ENCODE results near the gene PGPEP1. TPM values are rescaled to one million over a fixed set of nuclear protein-coding genes. Genes with fewer than 3 reads are reported as not detected.

PGPEP1 gene
- total and polyA plus RNA-seq, 10 of the 15 experiments (the other 5 are each of a cell fraction or from before 2014, with no cell fraction given), result 13.8 to 39.4 (median 17.0) TPM

DNA sequence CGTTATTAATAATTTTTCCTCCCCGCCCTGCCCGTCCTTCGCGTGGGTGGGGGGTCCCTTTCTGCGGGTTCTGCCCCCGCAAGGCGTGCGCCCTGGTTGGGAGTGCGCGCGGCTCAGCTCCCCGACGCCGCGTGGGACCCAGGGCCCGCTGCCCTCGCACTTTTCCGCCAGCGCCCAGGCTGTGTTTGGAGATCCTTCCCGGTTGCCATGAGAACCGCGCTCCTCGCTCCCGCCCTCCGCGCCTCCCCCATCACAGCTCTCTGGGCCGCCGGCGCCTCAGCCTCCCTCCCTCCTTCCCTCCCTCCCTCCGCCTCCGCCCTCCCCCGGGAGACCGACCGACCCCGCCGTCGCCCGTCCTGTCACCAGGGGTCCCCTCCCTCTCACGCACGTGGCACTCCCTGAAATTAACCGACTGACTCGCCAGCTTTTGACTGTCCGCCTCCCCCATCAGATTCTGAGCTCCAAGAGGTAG lies 76.4 kb downstream of the PGPEP1 start (continued):
- TF ChIP-seq CREB1 (IDR thresholded peaks at IDR 0.05; ENCODE audit: low read depth) (0 out of 2 replicates have a peak, but pooled peaks have one; percentile 15), PAX8 (IDR thresholded peaks at IDR 0.05) (no peak), RUNX3 (IDR thresholded peaks at IDR 0.05; ENCODE audit: low read length) (no peak), ASH2L (IDR thresholded peaks at IDR 0.05; ENCODE audit: borderline replicate concordance, low read depth) (no peak), CBX3 (IDR thresholded peaks at IDR 0.05; ENCODE audit: borderline replicate concordance, low read depth) (no peak), RB1 (IDR thresholded peaks at IDR 0.05; ENCODE audit: borderline replicate concordance) (no peak), CHD2 (IDR thresholded peaks at IDR 0.05; ENCODE audit: borderline replicate concordance, low read depth, low read length) (peak; percentile 58), MXI1 (IDR thresholded peaks at IDR 0.05; ENCODE audit: low read depth, low read length) (peak; percentile 82), WRNIP1 (IDR thresholded peaks at IDR 0.05; ENCODE audit: borderline replicate concordance, low read depth, low read length) (no peak), SMC3 (IDR thresholded peaks at IDR 0.05; ENCODE audit: borderline replicate concordance, low read length) (no peak), MEF2B (IDR thresholded peaks at IDR 0.05; ENCODE audit: partially characterized antibody, poor library complexity, severe bottlenecking) (peak; percentile 55), POU2F2 (IDR thresholded peaks at IDR 0.05; ENCODE audit: borderline replicate concordance, low read depth, low read length) (no peak), TBL1XR1 (IDR thresholded peaks at IDR 0.05; ENCODE audit: low read depth, low read length) (no peak), RFX5 (IDR thresholded peaks at IDR 0.05; ENCODE audit: low read depth, low read length) (no peak), FOS (IDR thresholded peaks at IDR 0.05; ENCODE audit: borderline replicate concordance, extremely low read depth, insufficient read length) (no peak), RAD51 (IDR thresholded peaks at IDR 0.05) (no peak), MYB (IDR thresholded peaks at IDR 0.05; ENCODE audit: borderline replicate concordance, low read depth, low read length) (no peak)
- TF ChIP-seq, protein P1, sequence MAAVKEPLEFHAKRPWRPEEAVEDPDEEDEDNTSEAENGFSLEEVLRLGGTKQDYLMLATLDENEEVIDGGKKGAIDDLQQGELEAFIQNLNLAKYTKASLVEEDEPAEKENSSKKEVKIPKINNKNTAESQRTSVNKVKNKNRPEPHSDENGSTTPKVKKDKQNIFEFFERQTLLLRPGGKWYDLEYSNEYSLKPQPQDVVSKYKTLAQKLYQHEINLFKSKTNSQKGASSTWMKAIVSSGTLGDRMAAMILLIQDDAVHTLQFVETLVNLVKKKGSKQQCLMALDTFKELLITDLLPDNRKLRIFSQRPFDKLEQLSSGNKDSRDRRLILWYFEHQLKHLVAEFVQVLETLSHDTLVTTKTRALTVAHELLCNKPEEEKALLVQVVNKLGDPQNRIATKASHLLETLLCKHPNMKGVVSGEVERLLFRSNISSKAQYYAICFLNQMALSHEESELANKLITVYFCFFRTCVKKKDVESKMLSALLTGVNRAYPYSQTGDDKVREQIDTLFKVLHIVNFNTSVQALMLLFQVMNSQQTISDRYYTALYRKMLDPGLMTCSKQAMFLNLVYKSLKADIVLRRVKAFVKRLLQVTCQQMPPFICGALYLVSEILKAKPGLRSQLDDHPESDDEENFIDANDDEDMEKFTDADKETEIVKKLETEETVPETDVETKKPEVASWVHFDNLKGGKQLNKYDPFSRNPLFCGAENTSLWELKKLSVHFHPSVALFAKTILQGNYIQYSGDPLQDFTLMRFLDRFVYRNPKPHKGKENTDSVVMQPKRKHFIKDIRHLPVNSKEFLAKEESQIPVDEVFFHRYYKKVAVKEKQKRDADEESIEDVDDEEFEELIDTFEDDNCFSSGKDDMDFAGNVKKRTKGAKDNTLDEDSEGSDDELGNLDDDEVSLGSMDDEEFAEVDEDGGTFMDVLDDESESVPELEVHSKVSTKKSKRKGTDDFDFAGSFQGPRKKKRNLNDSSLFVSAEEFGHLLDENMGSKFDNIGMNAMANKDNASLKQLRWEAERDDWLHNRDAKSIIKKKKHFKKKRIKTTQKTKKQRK (IDR thresholded peaks at IDR 0.05; ENCODE audit: low read depth, low read length), result no peak
- TF ChIP-seq, protein P2, sequence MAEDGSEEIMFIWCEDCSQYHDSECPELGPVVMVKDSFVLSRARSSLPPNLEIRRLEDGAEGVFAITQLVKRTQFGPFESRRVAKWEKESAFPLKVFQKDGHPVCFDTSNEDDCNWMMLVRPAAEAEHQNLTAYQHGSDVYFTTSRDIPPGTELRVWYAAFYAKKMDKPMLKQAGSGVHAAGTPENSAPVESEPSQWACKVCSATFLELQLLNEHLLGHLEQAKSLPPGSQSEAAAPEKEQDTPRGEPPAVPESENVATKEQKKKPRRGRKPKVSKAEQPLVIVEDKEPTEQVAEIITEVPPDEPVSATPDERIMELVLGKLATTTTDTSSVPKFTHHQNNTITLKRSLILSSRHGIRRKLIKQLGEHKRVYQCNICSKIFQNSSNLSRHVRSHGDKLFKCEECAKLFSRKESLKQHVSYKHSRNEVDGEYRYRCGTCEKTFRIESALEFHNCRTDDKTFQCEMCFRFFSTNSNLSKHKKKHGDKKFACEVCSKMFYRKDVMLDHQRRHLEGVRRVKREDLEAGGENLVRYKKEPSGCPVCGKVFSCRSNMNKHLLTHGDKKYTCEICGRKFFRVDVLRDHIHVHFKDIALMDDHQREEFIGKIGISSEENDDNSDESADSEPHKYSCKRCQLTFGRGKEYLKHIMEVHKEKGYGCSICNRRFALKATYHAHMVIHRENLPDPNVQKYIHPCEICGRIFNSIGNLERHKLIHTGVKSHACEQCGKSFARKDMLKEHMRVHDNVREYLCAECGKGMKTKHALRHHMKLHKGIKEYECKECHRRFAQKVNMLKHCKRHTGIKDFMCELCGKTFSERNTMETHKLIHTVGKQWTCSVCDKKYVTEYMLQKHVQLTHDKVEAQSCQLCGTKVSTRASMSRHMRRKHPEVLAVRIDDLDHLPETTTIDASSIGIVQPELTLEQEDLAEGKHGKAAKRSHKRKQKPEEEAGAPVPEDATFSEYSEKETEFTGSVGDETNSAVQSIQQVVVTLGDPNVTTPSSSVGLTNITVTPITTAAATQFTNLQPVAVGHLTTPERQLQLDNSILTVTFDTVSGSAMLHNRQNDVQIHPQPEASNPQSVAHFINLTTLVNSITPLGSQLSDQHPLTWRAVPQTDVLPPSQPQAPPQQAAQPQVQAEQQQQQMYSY (CRISPR knock-in tag; IDR thresholded peaks at IDR 0.05), result no peak
- TF ChIP-seq, protein P3, sequence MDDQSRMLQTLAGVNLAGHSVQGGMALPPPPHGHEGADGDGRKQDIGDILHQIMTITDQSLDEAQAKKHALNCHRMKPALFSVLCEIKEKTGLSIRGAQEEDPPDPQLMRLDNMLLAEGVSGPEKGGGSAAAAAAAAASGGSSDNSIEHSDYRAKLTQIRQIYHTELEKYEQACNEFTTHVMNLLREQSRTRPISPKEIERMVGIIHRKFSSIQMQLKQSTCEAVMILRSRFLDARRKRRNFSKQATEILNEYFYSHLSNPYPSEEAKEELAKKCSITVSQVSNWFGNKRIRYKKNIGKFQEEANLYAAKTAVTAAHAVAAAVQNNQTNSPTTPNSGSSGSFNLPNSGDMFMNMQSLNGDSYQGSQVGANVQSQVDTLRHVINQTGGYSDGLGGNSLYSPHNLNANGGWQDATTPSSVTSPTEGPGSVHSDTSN (IDR thresholded peaks at IDR 0.05; ENCODE audit: insufficient replicate concordance, low read depth, low read length), result no peak
- TF ChIP-seq, protein P4, sequence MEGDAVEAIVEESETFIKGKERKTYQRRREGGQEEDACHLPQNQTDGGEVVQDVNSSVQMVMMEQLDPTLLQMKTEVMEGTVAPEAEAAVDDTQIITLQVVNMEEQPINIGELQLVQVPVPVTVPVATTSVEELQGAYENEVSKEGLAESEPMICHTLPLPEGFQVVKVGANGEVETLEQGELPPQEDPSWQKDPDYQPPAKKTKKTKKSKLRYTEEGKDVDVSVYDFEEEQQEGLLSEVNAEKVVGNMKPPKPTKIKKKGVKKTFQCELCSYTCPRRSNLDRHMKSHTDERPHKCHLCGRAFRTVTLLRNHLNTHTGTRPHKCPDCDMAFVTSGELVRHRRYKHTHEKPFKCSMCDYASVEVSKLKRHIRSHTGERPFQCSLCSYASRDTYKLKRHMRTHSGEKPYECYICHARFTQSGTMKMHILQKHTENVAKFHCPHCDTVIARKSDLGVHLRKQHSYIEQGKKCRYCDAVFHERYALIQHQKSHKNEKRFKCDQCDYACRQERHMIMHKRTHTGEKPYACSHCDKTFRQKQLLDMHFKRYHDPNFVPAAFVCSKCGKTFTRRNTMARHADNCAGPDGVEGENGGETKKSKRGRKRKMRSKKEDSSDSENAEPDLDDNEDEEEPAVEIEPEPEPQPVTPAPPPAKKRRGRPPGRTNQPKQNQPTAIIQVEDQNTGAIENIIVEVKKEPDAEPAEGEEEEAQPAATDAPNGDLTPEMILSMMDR (IDR thresholded peaks at IDR 0.05 in 2 of 3, conservative IDR thresholded peaks at IDR 0.05 in 1 of 3; ENCODE audit: control insufficient read depth in 2 of 3, extremely low read depth in 1 of 3, insufficient read depth in 1 of 3, low read depth in 3 of 3, low read length in 3 of 3), result no peak
